WI38 (cell line): Measurements from ENCODE around the gene TARDBP.
A peak's percentile ranks its signal among the peaks of the same experiment; 100 is the strongest.
"Not testable (repeated sequence)": the region's sequence is repeated elsewhere in the genome, so short reads cannot be mapped to it uniquely, and the experiment has no call there.

ENCODE experiments used
- H3K4me3 ChIP-seq: 2 replicates; pipeline ENCODE4 v1.5.1; 2011; ENCODE audit warnings: low read depth, mild to moderate bottlenecking, control low read depth, low read length
- TF ChIP-seq, protein P1 (sequence below): IDR thresholded peaks from 2 replicates; pipeline ENCODE4 v1.5.1; 2012; ENCODE audit warnings: low read depth, mild to moderate bottlenecking, control low read depth, low read length

Gene TARDBP

DNA sequence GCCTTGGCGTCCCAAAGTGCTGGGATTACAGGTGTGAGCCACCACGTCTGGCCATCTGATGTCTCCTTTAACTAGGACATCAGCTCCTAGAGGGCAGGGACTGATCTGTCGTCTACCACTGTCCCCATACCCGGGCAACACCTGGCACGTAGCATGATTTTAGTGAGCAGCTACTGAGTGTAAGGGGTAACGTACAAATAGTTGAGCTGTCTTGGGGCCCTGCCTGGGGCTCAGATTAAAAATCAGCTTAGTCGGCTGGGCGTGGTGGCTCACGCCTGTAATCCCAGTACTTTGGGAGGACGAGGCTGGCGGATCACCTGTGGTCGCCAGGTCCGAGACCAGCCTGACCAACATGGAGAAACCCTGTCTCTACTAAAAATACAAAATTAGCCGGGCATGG is 45.6 kb downstream of the TARDBP start:
- TF ChIP-seq, protein P1, sequence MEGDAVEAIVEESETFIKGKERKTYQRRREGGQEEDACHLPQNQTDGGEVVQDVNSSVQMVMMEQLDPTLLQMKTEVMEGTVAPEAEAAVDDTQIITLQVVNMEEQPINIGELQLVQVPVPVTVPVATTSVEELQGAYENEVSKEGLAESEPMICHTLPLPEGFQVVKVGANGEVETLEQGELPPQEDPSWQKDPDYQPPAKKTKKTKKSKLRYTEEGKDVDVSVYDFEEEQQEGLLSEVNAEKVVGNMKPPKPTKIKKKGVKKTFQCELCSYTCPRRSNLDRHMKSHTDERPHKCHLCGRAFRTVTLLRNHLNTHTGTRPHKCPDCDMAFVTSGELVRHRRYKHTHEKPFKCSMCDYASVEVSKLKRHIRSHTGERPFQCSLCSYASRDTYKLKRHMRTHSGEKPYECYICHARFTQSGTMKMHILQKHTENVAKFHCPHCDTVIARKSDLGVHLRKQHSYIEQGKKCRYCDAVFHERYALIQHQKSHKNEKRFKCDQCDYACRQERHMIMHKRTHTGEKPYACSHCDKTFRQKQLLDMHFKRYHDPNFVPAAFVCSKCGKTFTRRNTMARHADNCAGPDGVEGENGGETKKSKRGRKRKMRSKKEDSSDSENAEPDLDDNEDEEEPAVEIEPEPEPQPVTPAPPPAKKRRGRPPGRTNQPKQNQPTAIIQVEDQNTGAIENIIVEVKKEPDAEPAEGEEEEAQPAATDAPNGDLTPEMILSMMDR = no peak
- H3K4me3 ChIP-seq = no peak overlapping the region

DNA sequence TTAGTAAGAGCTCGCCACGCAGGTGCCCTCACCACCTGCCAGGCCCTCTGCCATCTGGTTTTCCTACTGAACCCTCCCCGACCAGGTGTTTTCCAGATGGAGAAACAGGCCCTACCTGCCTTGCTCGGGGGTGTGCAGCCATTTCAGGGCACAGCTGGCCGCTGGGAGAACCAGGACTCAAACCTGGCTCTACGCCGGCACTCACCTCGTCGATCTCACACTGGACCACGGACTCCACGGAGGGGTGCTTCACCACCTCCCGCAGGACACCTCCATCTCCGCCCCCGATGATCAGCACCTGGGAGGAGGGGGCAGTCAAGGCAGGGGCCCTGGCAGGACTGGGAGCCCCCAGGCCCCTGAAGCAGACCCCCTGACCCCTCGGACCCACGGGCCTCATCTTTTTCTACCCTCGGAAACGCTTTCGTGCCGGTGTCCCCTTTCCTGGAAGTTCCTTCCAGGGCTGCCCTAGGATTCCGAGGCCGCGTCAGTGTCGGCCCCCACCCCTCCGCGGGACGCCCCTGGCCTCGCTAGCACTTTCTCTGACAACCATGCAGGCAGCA is 46.2 kb downstream of the TARDBP start:
- TF ChIP-seq, protein P1 = no peak
- H3K4me3 ChIP-seq = peak overlapping the region; percentile 89

GRCh38 chr1:11059155-11059967 is 46.9 kb downstream of the TARDBP start:
- TF ChIP-seq, protein P1 = no peak
- peak overlapping the region; percentile 89 for H3K4me3 ChIP-seq

GRCh38 chr1:11059968-11060830 is 47.7 kb downstream of the TARDBP start, which contains the start of gene SRM:
Gene SRM, minus strand, starts transcription at chr1:11060018. Its CDS starts 75 bp downstream, at chr1:11059943.
- H3K4me3 ChIP-seq = peak within 1 kb of the TSS; percentile 89
- TF ChIP-seq, protein P1 = 0 out of 2 replicates have a peak, but pooled peaks have one; percentile 12

- TF ChIP-seq, protein P1 = no peak
- no peak overlapping the region for H3K4me3 ChIP-seq
Measured at GRCh38 chr1:11061652-11062365, 49.4 kb downstream of the TARDBP start.

DNA sequence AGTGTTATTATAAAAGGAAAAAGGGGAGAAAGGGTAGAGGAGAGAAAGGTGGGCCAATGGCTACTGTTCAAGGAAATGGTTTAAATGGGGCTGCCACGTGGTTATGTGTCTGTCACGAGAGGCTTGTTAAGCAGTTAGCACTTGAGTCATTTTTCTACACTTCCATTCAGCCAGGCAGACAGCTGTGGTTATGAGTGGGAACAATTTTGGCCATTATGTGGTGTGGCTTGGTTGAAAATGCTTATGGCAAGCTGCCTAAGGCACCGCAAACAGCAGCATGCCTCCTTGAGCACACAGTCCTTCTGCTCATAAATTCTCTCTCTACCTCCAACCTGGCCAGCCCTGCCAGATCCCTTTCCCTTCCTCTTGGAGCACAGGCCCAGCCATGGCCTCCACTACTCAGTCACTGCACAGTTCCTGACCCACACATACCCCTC is 50.5 kb downstream of the TARDBP start:
- TF ChIP-seq, protein P1 = no peak
- no peak overlapping the region for H3K4me3 ChIP-seq

DNA sequence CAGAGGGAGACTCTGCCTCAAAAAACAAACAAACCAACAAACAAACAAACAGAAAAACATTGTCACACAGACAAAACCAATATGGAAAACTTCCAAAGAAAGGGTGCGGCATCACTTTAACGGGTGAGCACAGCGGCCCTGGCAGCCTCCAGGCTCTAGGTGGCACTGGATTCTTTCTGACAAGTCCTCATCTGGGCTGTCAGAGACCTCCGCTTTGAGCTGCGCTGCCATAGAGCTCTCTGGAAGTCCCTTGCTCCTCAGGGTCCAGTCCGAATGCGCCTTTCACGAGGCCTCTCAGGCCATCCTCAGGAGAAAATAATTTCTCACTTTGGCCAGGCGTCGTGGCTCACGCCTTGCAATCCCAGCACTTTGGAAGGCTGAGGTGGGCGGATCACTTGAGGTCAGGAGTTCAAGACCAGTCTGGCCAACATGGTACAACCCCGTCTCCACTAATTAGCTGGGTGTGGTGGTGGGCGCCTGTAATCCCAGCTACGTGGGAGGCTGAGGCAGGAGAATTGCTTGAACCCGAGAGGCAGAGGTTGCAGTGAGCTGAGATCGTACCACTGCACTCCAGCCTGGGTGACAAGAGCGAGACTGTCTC is 51.6 kb downstream of the TARDBP start:
- H3K4me3 ChIP-seq = not testable (repeated sequence)
